GM19468 (cell line): Measurements from ENCODE around the gene MRTFA.
"Not testable (repeated sequence)": the region's sequence is repeated elsewhere in the genome, so short reads cannot be mapped to it uniquely, and the experiment has no call there.

ENCODE experiments used
- ATAC-seq: cut with Tn5 transposase; IDR thresholded peaks from one replicate; pipeline ENCODE4 v1.9.1; 2021; ENCODE audit warnings: mild to moderate bottlenecking, moderate library complexity, moderate number of reproducible peaks; ENCODE audit not compliant: unreplicated experiment; ENCODE audit errors: extremely low read depth

MRTFA gene

DNA sequence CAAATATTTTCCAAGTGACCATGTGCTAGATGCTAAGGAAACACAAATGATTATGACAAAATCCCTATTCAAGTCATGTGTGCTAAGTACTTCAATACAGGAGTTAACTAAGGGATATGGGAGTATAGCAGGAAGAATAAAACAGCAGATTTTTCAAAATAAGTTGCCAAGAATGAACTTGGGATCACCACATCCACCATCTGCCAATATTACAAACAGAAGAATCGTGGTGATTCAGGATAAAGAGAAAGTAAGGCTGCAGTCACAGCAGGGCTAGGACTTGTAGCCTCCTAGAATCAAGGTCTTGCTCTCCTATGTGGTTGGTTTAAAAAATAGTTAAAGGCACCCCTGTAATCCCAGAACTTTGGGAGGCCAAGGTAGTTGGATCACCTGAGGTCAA is 34.3 kb downstream of the MRTFA start:
- ATAC-seq = no peak

DNA sequence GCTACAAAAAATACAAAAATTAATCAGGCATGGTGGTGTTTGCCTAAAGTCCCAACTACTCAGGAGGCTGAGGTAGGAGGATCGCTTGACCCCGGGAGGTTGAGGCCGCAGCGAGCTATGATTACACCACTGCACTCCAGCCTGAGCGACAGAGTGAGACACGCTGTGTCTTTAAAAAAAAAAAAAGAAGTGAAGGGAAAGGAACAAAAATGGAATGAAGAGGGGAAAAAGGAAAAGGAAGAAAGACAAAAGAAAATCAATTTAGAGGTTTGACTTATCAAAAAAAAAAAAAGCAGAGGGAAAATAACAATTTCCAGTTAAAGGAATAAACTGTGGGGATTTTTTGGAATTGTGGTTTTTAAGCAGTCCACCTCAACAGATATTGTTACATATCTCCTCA is 36.8 kb downstream of the MRTFA start:
- ATAC-seq = no peak

DNA sequence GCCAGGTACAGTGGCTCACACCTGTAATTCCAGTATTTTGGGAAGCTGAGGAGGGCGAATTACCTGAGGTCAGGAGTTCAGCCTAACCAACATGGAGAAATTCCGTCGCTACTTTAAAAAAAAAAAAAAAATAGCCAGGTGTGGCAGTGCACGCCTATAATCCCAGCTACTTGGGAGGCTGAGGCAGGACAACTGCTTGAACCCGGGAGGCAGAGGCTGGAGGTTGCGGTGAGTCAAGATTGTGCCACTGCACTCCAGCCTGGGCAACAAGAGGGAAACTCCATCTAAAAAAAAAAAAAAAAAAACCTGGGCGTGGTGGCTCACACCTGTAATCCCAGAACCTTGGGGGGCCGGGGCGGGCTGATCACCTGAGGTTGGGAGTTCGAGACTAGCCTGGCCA is 37.8 kb downstream of the MRTFA start:
- ATAC-seq = not testable (repeated sequence)

DNA sequence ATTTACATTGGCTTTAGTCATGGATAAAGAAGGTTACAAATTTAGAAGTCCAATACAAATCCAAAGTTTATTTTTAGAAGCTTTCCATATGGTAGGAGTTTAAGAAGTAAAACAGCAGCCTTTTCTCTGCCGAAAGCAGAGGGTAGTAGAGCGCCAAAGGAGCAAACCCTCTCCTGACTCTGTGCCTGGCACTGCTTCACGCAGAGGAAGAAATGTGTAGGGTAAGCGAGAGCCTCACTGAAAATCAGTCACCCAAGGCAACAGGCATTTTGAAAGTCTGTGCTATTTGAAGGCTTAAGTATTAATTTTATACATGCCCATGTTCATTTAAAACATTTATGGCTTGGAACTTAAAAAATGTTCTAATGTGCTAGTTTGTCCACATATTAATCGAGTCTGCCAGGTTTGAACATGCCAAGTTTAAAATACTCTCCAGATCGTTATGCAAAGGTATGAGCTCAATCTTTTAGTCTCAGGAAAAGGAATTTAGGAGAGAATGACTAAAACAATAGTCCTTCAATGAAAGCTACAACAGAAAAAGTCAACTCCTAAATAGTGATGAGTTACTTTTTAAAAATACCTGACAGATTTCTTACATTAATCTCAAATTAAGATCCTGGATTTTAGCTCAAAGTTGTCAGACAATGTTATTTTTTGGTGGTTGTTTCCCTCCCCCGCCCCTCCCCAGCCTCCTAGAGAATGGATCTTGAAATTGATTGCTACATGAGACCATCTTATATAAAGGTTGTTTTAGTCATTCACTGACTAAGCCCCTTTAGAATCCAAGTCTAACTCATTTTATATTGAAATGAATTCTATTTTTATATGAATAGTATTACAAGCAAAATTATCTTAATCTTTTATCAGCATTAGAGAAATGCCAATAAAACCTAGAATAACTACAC is 38.7 kb downstream of the MRTFA start:
- no peak for ATAC-seq

DNA sequence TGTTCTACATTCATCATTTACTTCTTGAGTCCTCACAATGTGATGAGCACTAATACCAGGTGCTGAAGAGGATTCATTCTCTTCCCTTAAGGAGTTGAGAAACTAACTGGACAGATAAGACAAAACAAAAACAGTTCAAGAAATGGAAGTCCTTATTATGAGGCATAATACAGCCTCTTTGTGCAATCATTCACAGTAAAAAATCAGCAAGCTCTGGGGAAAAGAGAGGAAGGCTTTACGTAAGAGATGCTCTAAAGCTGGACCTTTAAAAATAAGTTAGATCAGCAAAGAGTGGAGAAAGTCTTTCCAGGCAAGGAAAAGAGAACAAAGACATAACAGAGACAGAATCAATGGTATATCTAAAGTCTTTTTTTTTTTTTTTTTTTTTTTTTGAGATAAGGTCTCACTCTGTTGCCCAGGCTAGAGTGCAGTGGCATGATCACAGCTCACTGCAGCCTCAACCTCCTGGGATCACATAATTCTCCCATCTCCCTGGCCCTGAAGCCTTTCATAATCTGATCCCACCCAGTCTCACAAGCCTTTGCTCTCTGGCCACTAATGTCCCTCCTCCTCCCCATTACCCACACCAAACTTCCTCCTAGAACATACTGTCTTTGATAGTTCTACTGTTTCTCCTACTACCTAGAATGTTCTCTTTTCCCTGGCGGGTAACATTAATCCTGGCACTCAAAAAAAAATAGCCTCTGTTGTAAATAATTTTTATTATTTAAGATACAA is 40.9 kb downstream of the MRTFA start:
- ATAC-seq = no peak

DNA sequence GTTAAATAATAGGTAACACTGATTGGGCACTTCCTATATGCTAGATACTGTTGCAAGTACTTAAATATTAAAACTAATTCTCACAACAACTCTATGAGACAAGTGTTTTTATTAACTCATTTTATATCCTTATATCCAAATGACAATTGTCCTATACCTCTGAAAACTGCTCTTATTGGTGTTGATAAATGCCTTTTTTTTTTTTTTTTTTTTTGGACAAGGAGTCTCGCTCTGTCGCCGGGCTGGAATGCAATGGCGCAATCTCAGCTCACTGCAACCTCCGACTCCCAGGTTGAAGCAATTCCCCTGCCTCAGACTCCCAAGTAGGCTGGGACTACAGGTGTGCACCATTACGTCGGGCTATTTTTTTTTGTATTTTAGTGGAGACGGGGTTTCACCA is 41.6 kb downstream of the MRTFA start:
- ATAC-seq = no peak

DNA sequence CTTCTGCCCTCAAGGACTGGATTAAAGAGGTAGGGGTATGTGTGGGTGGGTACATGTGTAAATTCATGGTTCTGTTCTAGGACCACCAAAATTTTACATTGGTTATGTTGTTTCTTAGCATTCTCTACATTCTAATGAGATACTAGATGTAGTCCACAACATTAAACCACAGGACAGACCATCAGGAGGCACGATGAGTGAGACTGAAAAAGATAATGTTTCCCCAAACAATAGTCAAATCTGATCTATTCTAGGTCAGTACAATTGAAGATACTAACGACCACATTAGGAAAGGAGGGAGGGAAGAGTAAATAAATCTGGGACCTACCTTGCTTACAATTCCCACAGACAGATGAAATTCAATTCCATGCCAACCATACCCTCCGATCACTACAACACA is 42.2 kb downstream of the MRTFA start:
- ATAC-seq = no peak

DNA sequence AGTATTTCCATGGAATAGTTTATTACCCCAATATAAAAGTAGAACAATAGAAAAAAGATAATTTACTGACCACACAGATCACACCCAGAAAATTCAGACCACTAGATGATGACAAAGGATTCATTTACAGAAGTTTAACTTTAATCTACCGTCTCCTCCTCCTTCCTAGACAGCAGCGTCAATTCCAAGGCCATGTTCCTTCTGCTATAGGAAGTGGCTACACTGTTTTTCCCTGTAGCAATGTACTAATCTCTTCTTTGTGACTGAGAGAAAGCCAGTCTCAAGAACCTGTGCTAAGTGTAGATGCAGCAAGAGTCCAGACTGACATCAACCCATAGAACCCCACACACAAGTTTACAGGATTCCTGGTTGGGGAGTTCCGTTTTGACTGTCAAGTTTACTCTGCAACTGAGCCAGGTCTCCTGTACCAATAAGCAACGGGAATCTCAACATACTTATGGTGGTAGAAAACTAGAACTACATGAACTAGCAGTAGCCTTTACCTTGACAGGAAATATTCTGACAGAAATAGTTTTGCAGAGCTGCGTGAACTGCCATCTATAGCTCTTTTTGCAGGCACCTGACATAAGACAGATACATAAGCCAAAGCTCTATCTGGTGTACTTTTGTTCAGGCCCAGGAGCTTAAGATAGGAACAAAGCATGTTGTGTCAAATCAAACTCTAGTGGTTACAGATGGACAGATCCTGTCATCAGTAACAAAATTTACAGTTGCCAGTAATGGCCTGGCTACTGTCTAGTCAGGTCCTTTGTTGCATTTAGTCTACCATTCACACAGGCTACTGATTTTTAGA is 42.9 kb downstream of the MRTFA start:
- ATAC-seq = no peak

DNA sequence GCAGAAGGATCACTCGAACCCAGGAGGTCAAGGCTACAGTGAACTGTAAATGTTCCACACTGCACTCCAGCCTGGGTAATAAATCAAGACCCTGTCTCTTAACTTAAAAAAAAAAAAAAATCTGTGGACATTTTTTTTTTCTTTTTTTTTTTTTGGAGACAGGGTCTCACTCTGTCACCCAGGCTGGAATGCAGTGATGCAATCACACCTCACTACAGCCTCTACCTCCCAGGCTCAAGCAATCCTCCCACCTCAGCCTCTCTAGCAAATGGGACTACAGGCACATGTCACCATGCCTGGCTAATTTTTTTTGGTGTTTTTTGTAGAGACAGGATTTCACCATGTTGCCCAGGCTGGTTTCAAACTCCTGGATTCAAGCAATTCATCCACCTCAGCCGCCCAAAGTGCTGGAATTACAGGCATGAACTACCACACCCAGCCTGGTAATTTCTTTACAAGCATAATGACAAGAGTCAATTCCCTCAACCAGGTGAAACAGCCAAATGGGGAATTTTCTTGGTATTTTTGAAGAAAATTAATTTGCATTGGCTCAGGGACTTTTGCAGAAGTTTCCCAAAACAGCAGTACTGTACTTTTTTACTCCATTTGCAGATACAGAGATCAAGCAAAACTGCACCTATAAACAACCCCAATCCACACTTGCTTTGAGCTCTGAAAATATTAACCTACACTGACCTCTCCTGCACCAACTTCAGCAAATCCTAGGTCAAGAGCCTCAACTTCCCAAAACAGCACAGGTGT is 44.0 kb downstream of the MRTFA start:
- no peak for ATAC-seq

DNA sequence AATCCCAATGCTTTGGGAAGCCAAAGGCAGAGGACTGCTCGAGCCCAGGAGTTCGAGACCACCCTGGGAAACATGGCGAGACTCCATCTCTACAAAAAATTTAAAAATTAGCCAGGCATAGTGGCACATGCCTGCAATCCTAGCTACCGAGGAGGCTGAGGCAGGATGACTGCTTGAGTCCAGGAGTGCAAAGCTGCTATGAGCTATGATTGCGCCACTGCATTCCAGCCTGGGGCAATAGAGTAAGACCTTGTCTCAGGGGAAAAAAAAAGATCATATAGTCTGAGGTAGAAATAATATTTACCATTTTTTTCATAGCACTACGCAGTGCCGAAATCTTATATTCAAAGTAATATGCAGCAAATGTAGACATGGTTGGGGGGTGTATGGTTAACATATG is 47.8 kb downstream of the MRTFA start:
- no peak for ATAC-seq

DNA sequence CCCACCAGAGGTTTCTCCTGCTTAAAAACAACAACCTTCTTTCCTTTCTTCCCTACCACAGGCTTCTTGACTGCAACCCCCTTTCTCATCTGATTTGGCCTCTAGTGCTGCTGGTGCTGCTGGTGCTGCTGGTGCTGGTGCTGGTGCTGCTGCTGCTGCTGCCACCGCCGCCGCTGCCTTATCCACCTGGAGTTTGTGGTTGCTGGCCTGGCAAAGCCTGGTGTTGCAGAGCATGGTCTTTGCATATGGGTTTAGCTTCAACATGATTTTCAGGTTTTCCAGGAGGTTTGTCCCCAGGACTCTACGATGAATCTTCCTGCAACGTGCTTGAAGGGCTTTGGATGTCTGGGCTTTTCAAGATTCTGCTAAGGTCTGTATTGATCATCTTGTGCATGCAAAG is 49.7 kb downstream of the MRTFA start:
- no peak for ATAC-seq

DNA sequence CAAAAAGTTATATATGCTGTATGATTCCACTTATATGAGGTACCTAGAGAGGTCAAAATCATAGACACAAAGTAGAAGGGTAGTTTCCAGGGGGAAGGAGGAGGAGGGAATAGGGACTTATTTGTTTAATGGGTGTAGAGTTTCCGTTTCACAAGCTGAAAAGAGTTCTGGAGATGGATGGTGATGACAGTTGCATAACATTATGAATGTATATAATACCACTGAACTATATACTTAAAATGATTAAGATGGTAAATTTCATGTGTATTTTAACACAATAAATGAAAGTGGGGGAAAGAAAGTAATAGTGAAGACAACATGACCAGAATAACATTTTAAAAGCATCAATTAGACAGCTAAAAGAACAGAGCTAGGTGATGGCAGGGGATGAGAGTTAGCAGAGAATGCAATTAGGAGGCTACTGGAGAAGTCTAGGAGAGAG is 51.2 kb downstream of the MRTFA start:
- ATAC-seq = no peak

DNA sequence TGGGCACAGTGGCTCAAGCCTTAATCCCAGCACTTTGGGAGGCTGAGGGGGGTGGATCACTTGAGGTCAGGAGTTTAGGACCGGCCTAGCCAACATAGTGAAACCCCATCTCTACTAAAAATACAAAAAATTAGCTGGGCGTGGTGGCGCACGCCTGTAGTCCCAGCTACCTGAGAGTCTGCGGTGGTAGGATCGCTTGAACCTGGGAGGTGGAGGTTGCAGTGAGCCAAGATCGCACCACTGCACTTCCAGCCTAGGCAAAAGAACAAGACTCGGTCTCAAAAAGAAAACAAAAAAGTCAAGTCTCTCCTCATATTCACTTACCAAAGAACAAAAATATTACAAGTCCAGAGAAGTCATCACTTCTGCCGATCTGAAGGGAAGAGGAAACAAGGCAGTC is 51.8 kb downstream of the MRTFA start:
- ATAC-seq = not testable (repeated sequence)

DNA sequence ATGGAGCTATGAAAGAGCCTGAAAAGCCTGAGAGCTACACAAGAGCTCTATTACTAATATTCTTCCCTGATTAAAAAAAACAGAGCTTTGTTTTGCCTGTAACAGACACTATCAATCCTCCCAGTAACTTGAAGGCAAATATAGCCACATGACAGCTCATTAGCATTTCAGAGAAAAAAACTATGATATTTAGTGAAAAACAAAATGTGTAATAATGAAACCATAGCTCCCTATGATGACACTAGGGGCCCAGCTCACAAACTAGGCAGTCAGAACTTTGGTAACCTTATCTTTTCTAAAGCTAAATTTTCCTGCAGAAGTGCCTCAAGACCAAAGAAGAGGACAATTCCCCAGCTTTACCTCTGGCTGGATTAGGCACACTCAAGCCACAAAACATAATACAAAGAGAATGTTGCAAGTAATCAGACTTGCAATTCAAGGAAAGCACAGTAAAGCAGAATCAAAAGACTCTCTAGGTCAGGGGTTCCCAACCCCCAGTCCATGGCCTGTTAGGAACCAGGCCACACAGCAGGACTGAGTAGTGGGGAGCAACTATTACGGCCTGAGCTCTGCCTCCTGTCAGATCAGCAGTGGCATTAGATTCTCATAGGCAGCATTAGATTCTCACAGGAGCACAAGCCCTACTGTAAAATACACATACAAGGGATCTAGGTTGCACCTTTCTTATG is 53.3 kb downstream of the MRTFA start:
- no peak for ATAC-seq

DNA sequence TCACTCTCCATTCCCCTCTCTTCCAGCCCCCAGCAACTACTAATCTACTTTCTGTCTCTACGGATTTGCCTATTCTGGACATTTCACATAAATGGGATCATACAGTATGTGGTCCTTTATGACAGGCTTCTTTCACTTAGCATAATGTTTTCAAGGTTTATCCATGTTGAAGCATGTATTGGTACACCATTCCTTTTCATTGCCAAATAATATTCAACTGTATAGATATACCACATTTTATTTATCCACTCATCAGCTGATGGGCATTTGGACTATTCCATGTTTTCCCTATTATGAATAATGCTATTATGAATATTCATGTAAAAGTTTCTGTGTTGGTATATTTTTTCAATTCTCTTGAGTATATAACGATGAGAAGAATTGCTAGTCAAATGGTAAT is 54.5 kb downstream of the MRTFA start:
- ATAC-seq = no peak

DNA sequence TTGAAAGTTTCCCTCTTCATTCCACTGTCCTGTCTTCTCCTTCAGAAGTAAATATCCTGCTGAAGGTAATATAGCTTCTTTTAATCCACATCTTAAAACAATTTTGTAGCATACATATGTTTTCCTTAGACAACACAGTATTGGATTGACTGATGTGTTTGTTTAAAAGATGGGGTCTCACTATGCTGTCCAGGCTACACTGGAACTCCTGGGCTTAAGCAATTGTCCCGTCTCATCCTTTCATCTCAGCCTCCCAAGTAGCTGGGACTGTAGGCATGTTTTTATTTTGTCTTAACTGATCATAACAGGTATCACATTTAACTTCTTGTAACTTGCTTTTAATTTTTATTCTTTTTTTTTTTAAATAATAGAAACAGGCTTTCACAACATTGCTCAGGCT is 55.9 kb downstream of the MRTFA start:
- ATAC-seq = no peak

DNA sequence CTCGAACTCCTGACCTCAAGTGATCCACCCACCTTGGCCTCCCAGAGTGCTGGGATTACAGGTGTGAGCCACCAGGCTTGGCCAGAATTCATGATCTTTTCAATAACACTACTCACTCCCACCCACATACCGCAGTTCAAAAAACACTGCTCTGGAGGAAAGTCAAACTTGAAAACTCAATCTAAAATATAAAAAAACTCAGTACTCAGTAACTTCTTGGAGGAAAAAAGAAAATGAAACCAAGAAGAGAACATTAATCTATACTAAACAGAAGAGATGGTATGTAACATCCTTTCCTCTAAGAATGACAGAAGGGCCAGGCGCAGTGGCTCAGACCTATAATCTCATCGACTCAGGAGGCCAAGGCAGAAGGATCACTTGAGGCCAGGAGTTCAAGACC is 58.3 kb downstream of the MRTFA start:
- ATAC-seq = no peak

DNA sequence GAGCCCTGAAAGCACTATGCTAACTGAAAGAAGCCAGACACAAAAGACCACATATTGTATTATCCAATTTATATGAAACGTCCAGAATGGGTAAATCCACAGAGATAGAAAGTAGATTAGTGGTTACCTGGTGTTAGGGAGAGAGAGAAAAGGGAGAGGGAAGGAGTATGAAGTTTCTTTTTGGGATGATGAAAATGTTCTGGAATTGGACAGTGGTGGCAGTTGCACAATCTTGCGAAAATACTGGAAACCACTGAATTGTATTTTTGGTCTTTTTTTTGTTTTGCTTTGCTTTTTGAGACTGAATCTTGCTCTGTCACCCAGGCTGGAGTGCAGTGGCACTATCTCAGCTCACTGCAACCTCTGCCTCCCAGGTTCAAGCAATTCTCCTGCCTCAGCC is 63.5 kb downstream of the MRTFA start:
- no peak for ATAC-seq

DNA sequence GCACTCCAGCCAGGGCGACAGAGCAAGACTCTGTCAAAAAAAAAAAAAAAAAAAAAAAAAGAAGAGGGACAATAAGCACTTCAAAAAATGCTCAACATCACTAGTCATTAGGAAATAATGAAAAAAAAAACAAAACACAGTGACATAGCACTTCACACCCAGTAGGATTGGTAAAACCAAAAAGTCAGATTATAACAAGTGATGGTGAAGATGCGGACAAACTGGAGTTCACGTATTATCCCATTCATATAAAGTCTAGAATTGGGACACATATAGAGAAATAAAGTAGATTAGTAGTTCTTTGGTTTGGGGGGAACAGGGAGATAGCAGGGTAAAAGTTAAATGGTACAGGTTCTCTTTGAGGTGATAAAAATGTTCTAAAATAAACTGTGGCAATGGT is 64.6 kb downstream of the MRTFA start:
- ATAC-seq = no peak
